ENCODE data around the gene DNAJB12.
"Not testable (repeated sequence)": the region's sequence is repeated elsewhere in the genome, so short reads cannot be mapped to it uniquely, and the experiment has no call there.

DNAJB12 gene

DNA sequence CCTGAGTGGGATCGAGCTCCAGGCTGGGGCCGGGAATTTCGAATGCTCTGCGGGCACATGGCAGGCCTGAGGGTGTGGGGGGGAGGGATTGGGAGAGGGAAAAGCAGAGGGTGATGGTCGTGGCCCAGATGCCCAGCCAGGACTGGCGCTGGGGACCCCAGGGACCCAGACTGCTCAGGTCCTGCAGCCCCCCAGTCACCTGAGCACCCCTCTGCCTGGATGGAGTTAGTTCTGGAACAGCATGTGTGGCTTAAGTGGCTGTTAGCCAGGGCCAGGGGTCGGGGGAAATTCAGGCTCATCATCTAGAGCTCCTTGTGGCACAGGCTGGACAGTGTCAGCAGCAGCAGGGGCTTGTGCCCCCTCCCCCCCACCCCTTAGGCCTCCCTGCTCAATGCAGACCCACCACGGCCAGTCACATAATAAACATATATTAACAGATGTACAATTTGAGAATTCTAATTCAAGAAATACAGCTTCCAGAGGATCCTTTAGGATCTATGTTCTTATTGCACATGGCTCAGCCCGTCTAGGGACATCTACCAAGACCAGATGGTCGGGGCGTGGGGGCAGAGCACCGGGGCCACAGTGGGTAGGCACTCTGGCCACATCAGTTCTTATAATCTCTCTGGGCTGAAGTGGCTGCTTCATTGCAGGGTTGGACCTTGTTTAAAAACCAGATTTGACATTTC, 22.2 kb downstream of the DNAJB12 start:
- TF ChIP-seq, protein P1, sequence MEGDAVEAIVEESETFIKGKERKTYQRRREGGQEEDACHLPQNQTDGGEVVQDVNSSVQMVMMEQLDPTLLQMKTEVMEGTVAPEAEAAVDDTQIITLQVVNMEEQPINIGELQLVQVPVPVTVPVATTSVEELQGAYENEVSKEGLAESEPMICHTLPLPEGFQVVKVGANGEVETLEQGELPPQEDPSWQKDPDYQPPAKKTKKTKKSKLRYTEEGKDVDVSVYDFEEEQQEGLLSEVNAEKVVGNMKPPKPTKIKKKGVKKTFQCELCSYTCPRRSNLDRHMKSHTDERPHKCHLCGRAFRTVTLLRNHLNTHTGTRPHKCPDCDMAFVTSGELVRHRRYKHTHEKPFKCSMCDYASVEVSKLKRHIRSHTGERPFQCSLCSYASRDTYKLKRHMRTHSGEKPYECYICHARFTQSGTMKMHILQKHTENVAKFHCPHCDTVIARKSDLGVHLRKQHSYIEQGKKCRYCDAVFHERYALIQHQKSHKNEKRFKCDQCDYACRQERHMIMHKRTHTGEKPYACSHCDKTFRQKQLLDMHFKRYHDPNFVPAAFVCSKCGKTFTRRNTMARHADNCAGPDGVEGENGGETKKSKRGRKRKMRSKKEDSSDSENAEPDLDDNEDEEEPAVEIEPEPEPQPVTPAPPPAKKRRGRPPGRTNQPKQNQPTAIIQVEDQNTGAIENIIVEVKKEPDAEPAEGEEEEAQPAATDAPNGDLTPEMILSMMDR (conservative IDR thresholded peaks at IDR 0.05; ENCODE audit: low read depth, low read length) = no peak
- DNase-seq (ENCODE audit: low read depth) = no peak
- no peak overlapping the region for H3K4me3 ChIP-seq (ENCODE audit: low read length)

DNA sequence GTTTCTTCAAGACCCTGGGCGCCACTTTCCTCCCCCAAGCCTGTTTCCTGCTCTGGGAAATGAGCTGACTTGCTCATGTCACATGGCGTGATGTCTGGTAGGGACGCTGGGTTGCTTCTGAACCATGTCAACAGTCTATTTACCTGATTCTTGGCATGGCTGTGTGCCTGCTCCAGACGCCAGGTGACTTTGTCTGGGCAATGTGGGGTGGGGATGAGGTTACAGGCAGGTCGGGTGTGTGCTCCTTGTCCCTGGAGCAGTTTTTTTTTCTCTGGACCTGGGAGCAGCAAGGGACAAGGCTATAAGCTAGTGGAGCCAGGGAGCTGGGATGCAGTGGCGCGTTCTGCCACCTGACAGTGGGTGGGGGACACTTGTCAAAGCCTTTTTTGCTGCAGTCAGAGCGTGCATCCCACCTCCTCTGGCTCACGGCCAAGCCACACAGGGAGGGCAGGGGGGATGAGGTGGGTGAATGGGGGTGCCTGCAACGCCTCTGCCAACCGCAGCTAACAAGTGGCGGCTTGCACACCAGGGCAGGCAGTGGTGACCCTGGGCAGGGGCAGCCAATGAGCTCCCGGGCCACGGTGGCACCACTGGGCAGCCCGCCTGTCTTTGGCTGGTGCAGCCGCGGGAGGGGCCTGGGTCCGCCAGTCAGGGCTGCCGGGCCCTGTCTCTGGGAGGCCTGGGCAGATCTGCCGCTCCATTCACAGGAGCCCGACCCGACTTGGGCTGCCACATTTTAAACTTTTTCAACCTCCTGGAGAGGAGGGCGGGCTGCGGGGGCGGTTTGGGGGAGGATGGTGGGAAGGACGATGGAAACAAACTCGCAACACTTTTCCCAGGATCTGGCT, 22.9 kb downstream of the DNAJB12 start:
- no peak overlapping the region for H3K4me3 ChIP-seq (ENCODE audit: low read length)
- TF ChIP-seq, protein P1 (conservative IDR thresholded peaks at IDR 0.05; ENCODE audit: low read depth, low read length) = peak; percentile 36
- DNase-seq (ENCODE audit: low read depth) = peak; percentile 97

DNA sequence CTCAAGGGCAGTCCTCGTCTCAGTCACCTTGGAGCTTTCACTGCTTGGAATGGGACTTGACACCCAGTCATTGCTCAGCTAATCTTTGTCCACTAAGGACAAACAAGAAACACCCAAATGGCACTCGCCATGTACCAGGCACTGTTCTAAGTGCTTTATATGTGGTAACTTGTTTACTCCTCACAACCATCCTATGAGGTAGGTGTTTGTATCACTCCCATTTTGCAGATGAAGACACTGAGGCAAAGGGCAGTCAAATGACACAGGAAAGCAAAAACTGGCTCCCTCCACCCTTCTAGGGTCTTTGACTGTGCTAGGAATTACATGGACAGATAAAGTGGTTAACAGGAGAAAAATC, 24.7 kb downstream of the DNAJB12 start:
- DNase-seq (ENCODE audit: low read depth) = no peak
- TF ChIP-seq, protein P1 (conservative IDR thresholded peaks at IDR 0.05; ENCODE audit: low read depth, low read length) = no peak
- no peak overlapping the region for H3K4me3 ChIP-seq (ENCODE audit: low read length)

DNA sequence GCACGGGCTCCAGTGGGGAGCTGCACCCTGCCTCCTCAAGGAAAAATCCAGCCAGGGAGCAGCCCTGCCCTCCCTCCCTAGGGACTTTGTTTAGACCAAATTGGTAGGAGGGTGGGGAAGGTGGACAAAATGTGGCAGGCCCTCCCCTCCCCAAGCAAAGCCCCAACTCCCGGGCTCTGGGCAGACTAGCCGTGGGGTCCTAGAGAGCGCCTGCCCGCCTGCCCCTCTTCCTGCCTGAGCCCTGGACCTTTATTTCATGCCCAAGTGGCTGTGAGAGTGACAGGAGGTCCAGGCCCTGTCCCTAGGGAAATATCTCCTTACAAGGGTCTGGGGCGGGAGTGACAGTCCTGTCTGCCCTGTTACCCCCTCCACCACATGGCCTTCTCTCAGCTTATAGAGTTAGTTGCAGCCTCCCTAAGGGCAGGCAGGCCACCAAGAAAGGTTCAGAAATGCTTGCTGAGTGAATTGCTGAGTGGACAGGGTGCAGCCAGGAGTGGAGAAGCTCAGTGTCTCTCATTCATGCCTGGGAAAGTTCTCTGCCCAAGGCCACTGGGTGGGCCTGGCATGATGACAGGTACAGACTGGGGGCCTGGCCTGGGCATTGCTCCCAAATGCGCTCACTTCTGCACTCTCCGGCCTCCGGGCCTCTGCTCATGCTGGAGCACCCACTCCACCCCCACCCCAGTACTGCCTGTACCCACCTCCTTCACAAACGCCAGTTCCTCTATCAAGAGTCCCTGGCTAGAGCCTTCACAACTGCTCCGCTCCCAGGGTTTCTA, 25.2 kb downstream of the DNAJB12 start:
- H3K4me3 ChIP-seq (ENCODE audit: low read length) = no peak overlapping the region
- TF ChIP-seq, protein P1 (conservative IDR thresholded peaks at IDR 0.05; ENCODE audit: low read depth, low read length) = no peak
- no peak for DNase-seq (ENCODE audit: low read depth)

DNA sequence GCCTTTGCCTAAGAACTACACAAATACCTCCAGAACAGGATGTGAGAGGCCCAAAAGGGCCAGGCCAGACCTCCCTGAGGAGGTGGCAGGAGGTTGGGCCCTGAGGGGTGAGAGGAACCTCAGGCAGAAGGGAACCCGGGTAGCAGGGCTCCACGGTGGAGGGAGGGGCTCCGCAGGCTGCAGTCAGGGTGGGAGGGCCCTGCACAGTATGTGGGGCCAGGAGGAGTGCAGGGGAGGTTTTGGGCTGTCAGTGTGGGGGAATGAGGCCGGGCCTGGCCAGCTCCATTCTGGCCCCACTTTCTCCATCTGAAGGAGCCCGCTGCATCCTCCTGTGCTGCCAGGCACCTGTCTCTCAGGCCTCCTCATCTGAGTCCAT, 25.9 kb downstream of the DNAJB12 start:
- TF ChIP-seq, protein P1 (conservative IDR thresholded peaks at IDR 0.05; ENCODE audit: low read depth, low read length) = no peak
- no peak overlapping the region for H3K4me3 ChIP-seq (ENCODE audit: low read length)
- no peak for DNase-seq (ENCODE audit: low read depth)

DNA sequence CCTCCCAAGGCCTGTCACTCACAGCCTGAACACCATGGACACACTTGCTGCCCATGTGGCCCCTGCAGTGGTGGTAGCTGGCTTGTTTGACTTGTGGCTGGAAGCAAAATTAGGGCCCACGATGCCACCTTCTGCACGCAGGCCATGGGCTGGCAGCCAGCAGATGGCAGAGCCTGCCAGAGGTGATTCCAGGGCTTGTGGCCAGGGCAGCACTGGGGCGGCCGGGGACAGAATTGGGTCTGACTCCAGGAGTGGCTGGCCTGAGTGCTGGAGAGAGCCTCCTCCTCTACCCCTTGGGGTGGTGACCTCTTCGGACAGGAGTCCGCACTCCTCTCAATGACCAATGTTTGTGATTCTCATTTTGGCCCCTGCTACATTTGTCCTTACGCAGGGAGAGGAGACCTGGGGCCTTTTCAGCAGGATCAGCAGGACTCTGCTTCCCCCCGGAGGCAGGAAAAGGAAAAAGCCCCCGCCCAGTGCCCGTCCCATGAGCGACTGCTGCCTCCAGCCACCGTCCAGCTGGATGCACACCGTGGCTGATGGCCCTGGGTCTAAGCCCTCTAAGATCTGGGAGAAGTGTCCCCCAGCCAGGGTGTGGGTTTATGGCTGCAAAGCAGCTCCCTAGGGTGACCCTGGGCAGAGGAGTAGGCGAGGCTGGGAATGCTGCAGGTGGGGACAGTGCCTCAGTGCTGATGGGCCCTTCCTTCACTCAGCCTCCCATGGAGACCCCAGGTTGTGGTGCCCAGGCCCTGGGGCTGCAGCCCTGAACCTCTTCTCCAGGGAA, 26.5 kb downstream of the DNAJB12 start:
- no peak overlapping the region for H3K4me3 ChIP-seq (ENCODE audit: low read length)
- TF ChIP-seq, protein P1 (conservative IDR thresholded peaks at IDR 0.05; ENCODE audit: low read depth, low read length) = peak; percentile 68
- no peak for DNase-seq (ENCODE audit: low read depth)

DNA sequence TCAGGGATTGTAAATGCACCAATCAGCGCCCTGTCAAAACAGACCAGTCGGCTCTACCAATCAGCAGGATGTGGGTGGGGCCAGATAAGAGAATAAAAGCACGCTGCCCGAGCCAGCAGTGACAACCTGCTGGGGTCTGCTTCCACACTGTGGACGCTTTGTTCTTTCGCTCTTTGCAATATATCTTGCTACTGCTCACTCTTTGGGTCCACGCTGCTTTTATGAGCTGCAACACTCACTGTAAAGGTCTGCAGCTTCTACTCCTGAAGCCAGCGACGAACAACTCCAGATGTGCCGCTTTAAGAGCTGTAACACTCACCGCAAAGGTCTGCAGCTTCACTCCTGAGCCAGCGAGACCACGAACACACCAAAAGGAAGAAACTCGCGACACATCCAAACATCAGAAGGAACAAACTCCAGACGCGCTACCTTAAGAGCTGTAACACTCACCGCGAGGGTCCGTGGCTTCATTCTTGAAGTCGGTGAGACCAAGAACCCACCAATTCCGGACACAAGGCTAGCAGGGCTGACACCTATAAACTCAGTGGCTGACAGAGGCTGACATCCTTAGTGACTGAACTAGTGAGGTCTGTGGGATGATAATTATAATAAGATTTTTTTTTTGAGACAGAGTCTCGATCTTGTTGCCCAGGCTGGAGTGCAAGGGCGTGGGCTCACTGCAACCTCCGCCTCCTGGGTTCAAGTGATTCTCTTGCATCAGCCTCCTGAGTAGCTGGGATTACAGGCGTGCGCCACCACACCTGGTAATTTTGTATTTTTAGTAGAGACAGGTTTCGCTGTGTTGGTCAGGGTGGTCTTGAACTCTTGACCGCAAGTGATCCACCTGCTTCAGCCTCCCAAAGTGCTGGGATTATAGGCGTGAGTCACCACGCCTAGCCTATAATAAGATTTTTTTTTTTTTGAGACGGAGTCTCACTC, 27.8 kb downstream of the DNAJB12 start:
- not testable (repeated sequence) for H3K4me3 ChIP-seq (ENCODE audit: low read length); DNase-seq (ENCODE audit: low read depth)

DNA sequence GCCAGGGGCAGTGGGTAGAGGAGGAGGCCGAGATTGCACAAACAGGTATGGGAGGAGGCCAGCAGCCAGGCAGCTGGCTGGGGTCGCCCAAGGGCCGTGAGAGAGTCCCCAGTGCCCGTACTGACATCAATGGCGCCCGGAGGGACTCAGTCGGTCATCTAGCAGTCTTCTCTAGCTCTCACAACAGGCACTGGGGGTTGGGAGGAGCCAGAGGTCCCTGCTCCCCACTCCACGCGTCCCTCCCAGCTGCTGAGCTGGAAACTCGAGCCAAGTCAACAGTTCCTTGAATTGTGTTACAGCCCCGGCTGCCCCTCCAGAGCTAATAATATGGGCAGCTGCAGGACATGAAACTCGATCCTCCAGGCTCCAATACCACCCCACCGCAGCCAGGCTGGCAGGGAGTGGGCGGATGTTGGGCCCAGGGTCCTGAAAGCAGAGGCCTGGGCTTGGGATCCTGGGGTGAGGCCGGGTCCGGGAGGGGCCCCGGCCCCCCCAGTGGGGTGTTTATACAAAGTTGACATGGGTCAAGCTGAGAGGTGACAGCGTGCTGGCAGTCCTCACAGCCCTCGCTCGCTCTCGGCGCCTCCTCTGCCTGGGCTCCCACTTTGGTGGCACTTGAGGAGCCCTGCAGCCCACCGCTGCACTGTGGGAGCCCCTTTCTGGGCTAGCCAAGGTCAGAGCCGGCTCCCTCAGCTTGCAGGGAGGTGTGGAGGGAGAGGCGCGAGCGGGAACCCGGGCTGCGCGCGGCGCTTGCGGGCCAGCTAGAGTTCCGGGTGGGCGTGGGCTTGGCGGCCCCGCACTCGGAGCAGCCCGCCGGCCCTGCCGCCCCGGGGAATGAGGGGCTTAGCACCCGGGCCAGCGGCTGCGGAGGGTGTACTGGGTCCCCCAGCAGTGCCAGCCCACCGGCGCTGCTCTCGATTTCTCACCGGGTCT, 29.2 kb downstream of the DNAJB12 start:
- H3K4me3 ChIP-seq (ENCODE audit: low read length) = not testable (repeated sequence)
- DNase-seq (ENCODE audit: low read depth) = peak; percentile 72

Data from retinal pigment epithelial cell (primary cell).